Thoracic aorta endothelial cell (primary cell): ENCODE measurements around the gene CELF5. TPM values are rescaled to one million over a fixed set of nuclear protein-coding genes. Genes with fewer than 3 reads are reported as not detected.

Experiments used
- total RNA-seq: library from RNA; depleted of rRNA; stranded (reverse); fragments of >200 nt; gene quantifications from 2 replicates; pipeline ENCODE4 v1.2.3, GENCODE V29; 2012

CELF5 gene
- total RNA-seq, result 0.14 TPM in 1 of 2 replicates, not detected in the other

DNA sequence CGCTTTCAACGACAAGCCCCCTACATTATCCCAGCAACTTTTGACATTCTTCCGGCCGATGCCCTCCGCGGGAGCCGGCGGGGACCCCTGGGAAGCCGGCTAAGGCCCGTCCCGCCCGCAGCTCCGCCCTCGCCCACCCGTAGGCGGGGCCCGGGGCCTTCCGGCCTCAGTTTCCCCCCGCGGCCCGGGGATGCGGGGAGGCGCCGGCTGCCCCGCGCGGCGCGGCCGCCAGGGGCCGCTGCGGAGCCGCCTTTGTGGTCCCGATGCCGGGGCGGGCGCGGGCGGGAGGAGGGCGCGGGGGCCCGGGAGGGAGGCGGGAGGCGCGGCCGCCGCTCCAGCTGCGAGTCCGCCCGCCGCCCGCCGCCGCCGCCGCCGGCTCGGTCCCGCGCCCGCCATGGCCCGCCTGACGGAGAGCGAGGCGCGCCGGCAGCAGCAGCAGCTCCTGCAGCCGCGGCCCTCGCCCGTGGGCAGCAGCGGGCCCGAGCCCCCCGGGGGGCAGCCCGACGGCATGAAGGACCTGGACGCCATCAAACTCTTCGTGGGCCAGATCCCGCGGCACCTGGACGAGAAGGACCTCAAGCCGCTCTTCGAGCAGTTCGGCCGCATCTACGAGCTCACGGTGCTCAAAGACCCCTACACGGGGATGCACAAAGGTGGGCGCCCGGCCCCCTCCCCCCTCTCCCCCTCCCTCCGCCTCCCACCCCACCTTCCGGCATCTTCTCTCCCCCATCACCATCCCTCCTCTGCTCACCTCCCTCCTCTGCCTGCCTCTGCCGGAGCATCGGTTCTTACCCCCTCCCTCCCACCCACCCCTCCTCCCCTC is at the start of gene CELF5:
CELF5 (plus strand) TSS at position 316 of the 823 bp plus-strand sequence; CDS start at position 395, 79 bp downstream.

DNA sequence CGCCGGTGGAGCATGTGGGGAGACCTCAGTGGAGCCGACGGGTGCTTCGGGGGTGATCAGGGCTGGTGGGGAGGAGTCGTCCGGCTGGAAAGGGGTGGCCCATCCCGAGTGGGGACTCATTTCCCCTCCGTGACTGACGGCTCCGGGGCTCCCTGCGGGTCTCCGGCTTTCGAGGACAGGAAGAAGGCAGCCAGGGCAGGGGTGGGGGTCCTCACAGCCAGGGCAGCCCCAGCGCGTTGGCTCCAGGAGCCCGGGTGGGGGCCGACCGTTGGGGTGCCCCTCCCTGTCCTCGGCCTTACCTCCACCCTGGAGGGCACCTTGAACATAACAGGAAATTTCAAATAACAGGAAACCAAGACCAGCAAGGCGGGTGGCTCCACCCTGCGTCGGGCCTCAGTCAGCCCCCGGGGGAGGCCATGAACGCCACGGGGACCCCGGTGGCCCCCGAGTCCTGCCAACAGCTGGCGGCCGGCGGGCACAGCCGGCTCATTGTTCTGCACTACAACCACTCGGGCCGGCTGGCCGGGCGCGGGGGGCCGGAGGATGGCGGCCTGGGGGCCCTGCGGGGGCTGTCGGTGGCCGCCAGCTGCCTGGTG is 46.0 kb upstream of the CELF5 start, which contains the start of gene S1PR4:
S1PR4 (plus strand) TSS at position 393 of the 596 bp plus-strand sequence; CDS start at position 417, 24 bp downstream.

DNA sequence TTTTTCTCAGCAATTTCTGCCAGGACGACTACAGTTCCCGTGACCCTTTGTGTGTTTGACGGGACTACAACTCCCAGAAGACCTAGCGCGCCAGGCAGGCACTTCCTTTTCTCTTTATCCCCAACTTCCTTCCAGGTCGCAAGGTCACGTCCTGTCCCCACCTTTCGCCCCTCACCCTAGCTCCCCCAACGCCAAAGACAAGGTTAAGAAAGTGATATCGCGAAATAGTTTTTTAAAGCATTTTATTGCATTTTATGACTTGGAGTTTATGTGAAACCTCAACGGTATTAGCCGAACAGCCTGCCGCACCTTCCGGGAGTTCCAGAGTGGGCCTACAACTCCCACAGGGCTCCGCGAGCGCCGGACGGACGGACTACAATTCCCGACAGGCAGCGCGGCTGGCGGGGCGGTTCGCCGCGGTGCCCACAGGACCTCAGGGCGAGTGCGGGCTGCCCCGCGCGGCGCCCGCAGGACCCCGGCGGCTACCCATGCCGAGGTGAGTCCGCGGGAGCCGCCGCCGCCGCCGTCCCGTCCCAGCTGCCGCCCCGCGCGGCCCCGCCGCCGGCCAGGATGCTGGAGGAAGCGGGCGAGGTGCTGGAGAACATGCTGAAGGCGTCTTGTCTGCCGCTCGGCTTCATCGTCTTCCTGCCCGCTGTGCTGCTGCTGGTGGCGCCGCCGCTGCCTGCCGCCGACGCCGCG is 38.9 kb upstream of the CELF5 start, which contains the start of gene NCLN:
NCLN (plus strand) TSS at position 470 of the 699 bp plus-strand sequence; CDS start at position 571, 101 bp downstream.

Other genes starting within 250 kb of the CELF5 start
- 0.93 and 1.6 TPM in 2 replicates for gene TLE6, start 247.1 kb upstream of the CELF5 start, total RNA-seq
- gene TLE2, start 195.4 kb upstream of the CELF5 start, total RNA-seq, result 12.3 and 13.7 TPM in 2 replicates
- 146 and 209 TPM in 2 replicates for gene TLE5, start 162.2 kb upstream of the CELF5 start, total RNA-seq
- 77.7 and 86.6 TPM in 2 replicates for gene GNA11, start 130.3 kb upstream of the CELF5 start, total RNA-seq
- 0.07 and 0.13 TPM in 2 replicates for gene GNA15, start 88.6 kb upstream of the CELF5 start, total RNA-seq
- gene S1PR4, start 45.9 kb upstream of the CELF5 start, total RNA-seq, result 0.27 and 1.4 TPM in 2 replicates
- 44.0 and 68.3 TPM in 2 replicates for gene NCLN, start 38.7 kb upstream of the CELF5 start, total RNA-seq
- gene NFIC, start 141.9 kb downstream of the CELF5 start, total RNA-seq, result 55.2 and 83.0 TPM in 2 replicates